ENCODE measurements around the gene FOLR2.
"Not testable (repeated sequence)": the region's sequence is repeated elsewhere in the genome, so short reads cannot be mapped to it uniquely, and the experiment has no call there.

FOLR2 gene

DNA sequence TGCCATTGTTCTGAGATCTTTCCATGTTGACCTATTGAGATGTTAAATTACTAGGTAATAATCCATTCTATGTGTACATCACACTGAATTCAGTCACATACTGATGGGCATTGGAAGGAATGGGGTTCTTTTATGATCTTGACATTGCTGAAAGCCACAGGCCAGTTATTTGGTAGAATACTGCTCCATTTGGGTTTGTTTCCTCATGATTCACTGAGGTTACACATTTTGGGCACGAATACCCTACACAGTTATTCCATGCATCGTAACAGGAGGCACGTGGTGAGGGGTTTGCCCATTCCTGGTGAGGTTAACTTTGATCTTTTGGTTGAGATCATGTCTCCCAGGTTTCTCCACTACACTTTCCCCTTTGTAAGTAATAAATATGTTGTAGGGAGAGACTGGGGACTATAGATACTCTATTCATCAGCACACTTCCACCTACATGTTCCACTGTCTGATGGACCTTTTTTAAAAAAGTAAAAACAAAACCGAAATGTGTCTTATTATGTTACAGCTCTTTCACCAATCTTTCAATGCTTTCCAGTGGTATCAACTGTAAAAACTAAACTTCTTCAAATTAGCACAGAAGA, 36.7 kb upstream of the FOLR2 start:
- ChIA-PET CTCF (interaction anchor here (0.6 to 0.9 kb wide), 3 partner anchors 10 to 148 kb away, joined by 3 to 6 read pairs (median 4); no protein-coding TSS in a partner anchor), POLR2A (no interaction called here)
- DNase-seq (ENCODE audit: extremely low spot score): no peak
- TF ChIP-seq CTBP1 (IDR thresholded peaks at IDR 0.05; ENCODE audit: borderline replicate concordance) (no peak), SUZ12 (IDR thresholded peaks at IDR 0.05) (no peak), LEF1 (IDR thresholded peaks at IDR 0.05; ENCODE audit: borderline replicate concordance) (no peak), NFRKB (IDR thresholded peaks at IDR 0.05) (no peak), ARNT (IDR thresholded peaks at IDR 0.05) (no peak), ZNF384 (IDR thresholded peaks at IDR 0.05) (no peak), SP1 (IDR thresholded peaks at IDR 0.05) (no peak), FOXK2 (IDR thresholded peaks at IDR 0.05) (no peak), HDGF (IDR thresholded peaks at IDR 0.05; ENCODE audit: borderline replicate concordance) (no peak), FOXA1 (IDR thresholded peaks at IDR 0.05) (no peak)
- TF ChIP-seq, protein P1, sequence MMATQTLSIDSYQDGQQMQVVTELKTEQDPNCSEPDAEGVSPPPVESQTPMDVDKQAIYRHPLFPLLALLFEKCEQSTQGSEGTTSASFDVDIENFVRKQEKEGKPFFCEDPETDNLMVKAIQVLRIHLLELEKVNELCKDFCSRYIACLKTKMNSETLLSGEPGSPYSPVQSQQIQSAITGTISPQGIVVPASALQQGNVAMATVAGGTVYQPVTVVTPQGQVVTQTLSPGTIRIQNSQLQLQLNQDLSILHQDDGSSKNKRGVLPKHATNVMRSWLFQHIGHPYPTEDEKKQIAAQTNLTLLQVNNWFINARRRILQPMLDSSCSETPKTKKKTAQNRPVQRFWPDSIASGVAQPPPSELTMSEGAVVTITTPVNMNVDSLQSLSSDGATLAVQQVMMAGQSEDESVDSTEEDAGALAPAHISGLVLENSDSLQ (IDR thresholded peaks at IDR 0.05): no peak

DNA sequence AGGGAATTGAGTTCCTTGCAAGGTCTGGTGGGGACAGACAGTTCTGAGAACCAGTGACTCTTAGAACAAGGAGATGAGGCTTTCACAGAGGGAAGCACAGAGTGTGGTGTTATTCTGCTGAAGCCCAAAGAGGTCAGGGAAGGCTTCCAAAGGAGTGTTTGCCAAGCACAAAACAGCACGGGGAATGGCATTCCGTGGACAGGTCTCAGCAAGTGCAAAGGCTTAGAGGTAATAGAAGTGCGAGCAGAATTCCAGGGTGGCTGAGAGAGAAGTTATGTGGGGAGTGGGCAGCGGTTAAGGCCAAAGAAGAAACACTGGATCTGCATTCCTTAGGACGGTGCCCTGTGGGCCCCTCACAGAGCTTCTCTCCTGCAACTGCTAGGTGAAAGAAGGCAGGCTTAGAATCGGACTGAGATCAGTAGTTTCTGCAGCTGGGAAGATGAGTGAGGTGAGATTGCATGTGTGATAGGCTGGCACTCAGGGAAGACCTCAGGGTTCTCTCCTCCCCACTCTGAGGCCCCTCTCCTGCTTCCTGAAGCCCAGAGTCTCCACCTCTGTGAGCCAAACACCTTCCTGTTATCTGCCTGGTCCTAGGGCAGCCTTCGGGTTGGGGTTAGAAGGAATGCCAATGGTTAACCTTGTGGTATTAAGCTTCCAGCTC, 35.6 kb upstream of the FOLR2 start:
- POLR2A ChIA-PET; DNase-seq (ENCODE audit: extremely low spot score): not testable (repeated sequence)
- CTCF ChIA-PET: interaction anchor here (1.6 kb wide), 1 partner anchor 37 kb away, joined by 8 read pairs; no protein-coding TSS in a partner anchor

DNA sequence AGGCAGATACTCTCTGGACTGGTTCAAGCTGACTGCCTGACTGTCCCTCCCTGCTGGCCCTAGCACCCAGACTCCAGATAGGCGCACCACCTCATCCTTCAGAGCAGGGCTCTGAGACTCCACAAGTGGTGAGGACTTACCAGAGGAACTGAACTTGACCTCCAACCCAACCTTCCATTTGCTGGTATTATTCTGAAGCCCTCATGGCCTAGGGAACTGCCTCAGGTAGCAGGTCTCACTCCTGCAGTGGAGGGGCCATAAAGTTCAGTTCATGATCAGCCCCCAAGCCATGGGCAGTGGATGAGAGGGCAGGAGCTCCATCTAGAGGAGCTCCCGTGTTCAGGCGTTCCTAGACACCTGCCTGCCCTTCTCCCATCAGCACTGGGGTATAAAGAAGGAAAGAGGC, 35.0 kb upstream of the FOLR2 start:
- POLR2A ChIA-PET: not testable (repeated sequence)

DNA sequence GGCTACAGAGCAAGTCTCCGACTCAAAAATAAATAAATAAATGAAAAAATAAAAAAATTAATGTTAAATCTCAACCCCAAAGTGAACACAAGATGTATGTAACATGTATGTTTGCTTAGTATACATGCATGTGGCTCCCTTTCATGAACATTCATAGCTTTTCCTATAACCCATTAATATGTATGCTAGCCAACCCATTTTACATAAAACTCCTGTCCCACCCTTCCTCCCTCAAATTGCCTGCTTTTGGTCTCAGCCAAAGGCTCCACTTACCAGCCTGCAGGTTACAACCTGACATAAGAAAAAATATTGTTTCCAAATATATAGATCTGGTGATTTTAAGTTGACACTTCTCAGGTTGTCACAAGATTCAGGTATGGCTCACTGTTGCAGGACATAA, 28.3 kb upstream of the FOLR2 start:
- POLR2A ChIA-PET: no interaction called here
- CTCF ChIA-PET: no interaction called here
- no peak for DNase-seq (ENCODE audit: extremely low spot score)
- TF ChIP-seq LEF1 (IDR thresholded peaks at IDR 0.05; ENCODE audit: borderline replicate concordance) (no peak), ELF4 (IDR thresholded peaks at IDR 0.05) (no peak), HDGF (IDR thresholded peaks at IDR 0.05; ENCODE audit: borderline replicate concordance) (no peak), ZNF384 (IDR thresholded peaks at IDR 0.05) (no peak), ARNT (IDR thresholded peaks at IDR 0.05) (no peak), FOXK2 (IDR thresholded peaks at IDR 0.05) (no peak), TARDBP (IDR thresholded peaks at IDR 0.05) (no peak), SUZ12 (IDR thresholded peaks at IDR 0.05) (no peak), BHLHE40 (IDR thresholded peaks at IDR 0.05; ENCODE audit: borderline replicate concordance) (no peak), FOXA1 (IDR thresholded peaks at IDR 0.05) (no peak), NFRKB (IDR thresholded peaks at IDR 0.05) (no peak), L3MBTL2 (conservative IDR thresholded peaks at IDR 0.05) (no peak), SP1 (IDR thresholded peaks at IDR 0.05) (no peak), FOXM1 (IDR thresholded peaks at IDR 0.05; ENCODE audit: borderline replicate concordance) (no peak), CTBP1 (IDR thresholded peaks at IDR 0.05; ENCODE audit: borderline replicate concordance) (no peak)
- TF ChIP-seq, protein P1 (IDR thresholded peaks at IDR 0.05): no peak

More for the DNA sequence above, 35.0 kb upstream of the FOLR2 start:
- DNase-seq (ENCODE audit: extremely low spot score): peak; percentile 33
- CTCF ChIA-PET: interaction anchor here (0.7 to 1.6 kb wide), 2 partner anchors 38 to 156 kb away, joined by 6 to 8 read pairs; no protein-coding TSS in a partner anchor

DNA sequence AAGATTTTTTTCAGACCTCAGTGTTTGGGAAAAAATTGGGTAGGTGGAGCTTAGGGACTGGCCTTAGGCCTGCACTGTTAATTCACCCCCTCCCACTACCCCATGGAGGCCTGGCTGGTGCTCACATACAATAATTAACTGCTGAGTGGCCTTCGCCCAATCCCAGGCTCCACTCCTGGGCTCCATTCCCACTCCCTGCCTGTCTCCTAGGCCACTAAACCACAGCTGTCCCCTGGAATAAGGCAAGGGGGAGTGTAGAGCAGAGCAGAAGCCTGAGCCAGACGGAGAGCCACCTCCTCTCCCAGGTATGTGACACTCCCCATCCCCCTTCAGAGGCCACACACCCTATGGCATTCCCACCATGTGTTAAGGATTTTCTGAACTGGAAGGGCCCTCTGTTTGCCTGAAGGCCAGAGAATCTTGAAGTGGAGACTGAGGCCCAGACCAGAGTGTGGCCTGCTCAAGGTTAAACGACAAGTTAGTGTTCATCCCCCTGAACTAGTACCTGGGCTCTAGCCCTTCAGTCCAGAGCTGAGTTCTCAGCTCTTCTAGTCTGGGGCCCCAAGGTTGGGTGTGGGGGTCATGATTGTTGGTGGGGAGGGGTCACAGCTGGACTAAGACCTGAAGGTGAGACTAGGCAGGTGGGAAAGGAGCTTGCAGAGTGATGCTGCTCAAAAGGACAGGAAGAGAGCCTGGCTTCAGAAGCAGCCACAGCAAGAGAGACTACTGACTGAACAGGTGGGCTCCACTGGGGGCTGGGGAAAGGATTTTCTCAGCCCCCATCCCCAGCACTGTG, 26.9 kb upstream of the FOLR2 start:
- TF ChIP-seq TARDBP (IDR thresholded peaks at IDR 0.05) (no peak), FOXM1 (IDR thresholded peaks at IDR 0.05; ENCODE audit: borderline replicate concordance) (no peak), BHLHE40 (IDR thresholded peaks at IDR 0.05; ENCODE audit: borderline replicate concordance) (no peak), LEF1 (IDR thresholded peaks at IDR 0.05; ENCODE audit: borderline replicate concordance) (no peak), ARNT (IDR thresholded peaks at IDR 0.05) (no peak), SUZ12 (IDR thresholded peaks at IDR 0.05) (no peak), FOXK2 (IDR thresholded peaks at IDR 0.05) (no peak), ELF4 (IDR thresholded peaks at IDR 0.05) (no peak), NFRKB (IDR thresholded peaks at IDR 0.05) (no peak), SP1 (IDR thresholded peaks at IDR 0.05) (no peak), ZNF384 (IDR thresholded peaks at IDR 0.05) (no peak), FOXA1 (IDR thresholded peaks at IDR 0.05) (no peak), CTBP1 (IDR thresholded peaks at IDR 0.05; ENCODE audit: borderline replicate concordance) (no peak), HDGF (IDR thresholded peaks at IDR 0.05; ENCODE audit: borderline replicate concordance) (no peak), L3MBTL2 (conservative IDR thresholded peaks at IDR 0.05) (no peak)
- TF ChIP-seq, protein P1 (IDR thresholded peaks at IDR 0.05): no peak
- ChIA-PET CTCF (interaction anchor here (0.9 to 1.0 kb wide), 3 partner anchors 8 to 33 kb away, joined by 4 to 6 read pairs (median 4); no protein-coding TSS in a partner anchor), POLR2A (interaction anchor here (2.6 kb wide), 1 partner anchor 34 kb away, joined by 11 read pairs; the partner anchor contains the start of gene INPPL1)
- DNase-seq (ENCODE audit: extremely low spot score): no peak

All from HEK293T (cell line).